ENCODE results near the gene CLASRP. TPM values are rescaled to one million over a fixed set of nuclear protein-coding genes. Genes with fewer than 3 reads are reported as not detected.

The CLASRP gene
- total and polyA plus RNA-seq, 9 of the 15 experiments (the other 6 are each of a cell fraction or from before 2014, with no cell fraction given), result 0.94 to 86.3 (median 44.0) TPM

DNA sequence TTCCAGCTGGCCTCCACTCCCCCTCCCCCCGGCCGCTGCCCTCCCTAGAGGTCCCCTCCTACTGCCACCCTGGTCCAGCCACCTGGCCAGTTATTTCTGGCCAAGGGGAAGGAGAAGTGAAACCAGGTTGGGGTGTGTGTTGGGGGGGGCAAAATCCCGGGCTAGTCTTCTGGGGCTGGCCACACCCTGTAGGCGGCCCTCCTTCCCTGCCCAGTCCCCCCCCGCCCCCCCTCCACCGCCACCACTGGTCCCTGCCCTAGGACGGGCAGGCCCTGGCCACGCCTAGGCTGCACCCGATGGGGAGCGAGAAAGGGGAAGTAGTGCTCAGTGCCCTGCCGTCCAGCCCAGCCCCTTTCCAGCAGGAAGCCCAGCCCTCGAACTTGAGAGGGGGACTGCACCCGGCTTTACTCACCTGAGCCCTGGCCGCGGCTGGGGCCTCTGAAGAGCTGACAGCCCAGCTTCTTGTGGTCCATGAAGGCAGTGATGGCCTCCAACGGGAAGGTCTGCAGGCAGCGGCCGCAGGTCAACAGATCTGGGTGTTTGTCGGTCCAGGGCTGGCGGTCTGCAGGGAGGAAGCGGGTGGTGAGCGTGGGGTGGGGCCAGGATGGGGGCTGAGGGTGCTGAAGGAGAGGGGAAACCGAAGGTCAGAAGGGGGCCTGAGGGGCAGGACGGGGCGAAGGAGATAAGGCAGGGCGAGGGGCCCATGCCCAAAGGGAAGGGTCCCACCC lies 36.6 kb downstream of the CLASRP start (continued):
- TF ChIP-seq ZBTB40 (IDR thresholded peaks at IDR 0.05) (peak; percentile 57; the same call in 1 of the 2 replicates), ZBTB40 (CRISPR knock-in tag; IDR thresholded peaks at IDR 0.05) (no peak), MIER1 (IDR thresholded peaks at IDR 0.05; ENCODE audit: low read depth) (0 out of 2 replicates have a peak, but pooled peaks have one; percentile 53), HDGF (IDR thresholded peaks at IDR 0.05) (peak; percentile 87; the same call in 1 of the 2 replicates), TAF7 (tag; IDR thresholded peaks at IDR 0.05) (no peak), NFIC (IDR thresholded peaks at IDR 0.05) (peak; percentile 41), CREB1 (IDR thresholded peaks at IDR 0.05) (no peak), CREB1 (CRISPR knock-in tag; IDR thresholded peaks at IDR 0.05) (0 out of 2 replicates have a peak, but pooled peaks have one; percentile 35), SRSF3 (IDR thresholded peaks at IDR 0.05; ENCODE audit: insufficient read depth, low read length) (no peak), HMG20B (CRISPR knock-in tag; IDR thresholded peaks at IDR 0.05) (no peak)
- TF ChIP-seq, protein P1, sequence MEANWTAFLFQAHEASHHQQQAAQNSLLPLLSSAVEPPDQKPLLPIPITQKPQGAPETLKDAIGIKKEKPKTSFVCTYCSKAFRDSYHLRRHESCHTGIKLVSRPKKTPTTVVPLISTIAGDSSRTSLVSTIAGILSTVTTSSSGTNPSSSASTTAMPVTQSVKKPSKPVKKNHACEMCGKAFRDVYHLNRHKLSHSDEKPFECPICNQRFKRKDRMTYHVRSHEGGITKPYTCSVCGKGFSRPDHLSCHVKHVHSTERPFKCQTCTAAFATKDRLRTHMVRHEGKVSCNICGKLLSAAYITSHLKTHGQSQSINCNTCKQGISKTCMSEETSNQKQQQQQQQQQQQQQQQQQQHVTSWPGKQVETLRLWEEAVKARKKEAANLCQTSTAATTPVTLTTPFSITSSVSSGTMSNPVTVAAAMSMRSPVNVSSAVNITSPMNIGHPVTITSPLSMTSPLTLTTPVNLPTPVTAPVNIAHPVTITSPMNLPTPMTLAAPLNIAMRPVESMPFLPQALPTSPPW (CRISPR knock-in tag; IDR thresholded peaks at IDR 0.05), result peak; percentile 99
- TF ChIP-seq, protein P2, sequence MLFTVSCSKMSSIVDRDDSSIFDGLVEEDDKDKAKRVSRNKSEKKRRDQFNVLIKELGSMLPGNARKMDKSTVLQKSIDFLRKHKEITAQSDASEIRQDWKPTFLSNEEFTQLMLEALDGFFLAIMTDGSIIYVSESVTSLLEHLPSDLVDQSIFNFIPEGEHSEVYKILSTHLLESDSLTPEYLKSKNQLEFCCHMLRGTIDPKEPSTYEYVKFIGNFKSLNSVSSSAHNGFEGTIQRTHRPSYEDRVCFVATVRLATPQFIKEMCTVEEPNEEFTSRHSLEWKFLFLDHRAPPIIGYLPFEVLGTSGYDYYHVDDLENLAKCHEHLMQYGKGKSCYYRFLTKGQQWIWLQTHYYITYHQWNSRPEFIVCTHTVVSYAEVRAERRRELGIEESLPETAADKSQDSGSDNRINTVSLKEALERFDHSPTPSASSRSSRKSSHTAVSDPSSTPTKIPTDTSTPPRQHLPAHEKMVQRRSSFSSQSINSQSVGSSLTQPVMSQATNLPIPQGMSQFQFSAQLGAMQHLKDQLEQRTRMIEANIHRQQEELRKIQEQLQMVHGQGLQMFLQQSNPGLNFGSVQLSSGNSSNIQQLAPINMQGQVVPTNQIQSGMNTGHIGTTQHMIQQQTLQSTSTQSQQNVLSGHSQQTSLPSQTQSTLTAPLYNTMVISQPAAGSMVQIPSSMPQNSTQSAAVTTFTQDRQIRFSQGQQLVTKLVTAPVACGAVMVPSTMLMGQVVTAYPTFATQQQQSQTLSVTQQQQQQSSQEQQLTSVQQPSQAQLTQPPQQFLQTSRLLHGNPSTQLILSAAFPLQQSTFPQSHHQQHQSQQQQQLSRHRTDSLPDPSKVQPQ (CRISPR knock-in tag; IDR thresholded peaks at IDR 0.05; ENCODE audit: borderline replicate concordance), result no peak
- TF ChIP-seq, protein P3, sequence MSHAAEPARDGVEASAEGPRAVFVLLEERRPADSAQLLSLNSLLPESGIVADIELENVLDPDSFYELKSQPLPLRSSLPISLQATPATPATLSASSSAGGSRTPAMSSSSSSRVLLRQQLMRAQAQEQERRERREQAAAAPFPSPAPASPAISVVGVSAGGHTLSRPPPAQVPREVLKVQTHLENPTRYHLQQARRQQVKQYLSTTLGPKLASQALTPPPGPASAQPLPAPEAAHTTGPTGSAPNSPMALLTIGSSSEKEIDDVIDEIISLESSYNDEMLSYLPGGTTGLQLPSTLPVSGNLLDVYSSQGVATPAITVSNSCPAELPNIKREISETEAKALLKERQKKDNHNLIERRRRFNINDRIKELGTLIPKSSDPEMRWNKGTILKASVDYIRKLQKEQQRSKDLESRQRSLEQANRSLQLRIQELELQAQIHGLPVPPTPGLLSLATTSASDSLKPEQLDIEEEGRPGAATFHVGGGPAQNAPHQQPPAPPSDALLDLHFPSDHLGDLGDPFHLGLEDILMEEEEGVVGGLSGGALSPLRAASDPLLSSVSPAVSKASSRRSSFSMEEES (CRISPR knock-in tag; IDR thresholded peaks at IDR 0.05), result no peak
